VCaP (cell line): ENCODE data around the gene HSPA1A.

Experiments
- H3K27ac ChIP-seq: fragments of 450-650 bp; 2 replicates; pipeline ENCODE4 v1.5.1; 2017
- TF ChIP-seq, protein P1 (sequence below): fragments of 450-650 bp; conservative IDR thresholded peaks from 2 replicates; pipeline ENCODE4 v1.5.1; 2017; ENCODE audit warnings: mild to moderate bottlenecking, moderate library complexity

The HSPA1A gene

DNA sequence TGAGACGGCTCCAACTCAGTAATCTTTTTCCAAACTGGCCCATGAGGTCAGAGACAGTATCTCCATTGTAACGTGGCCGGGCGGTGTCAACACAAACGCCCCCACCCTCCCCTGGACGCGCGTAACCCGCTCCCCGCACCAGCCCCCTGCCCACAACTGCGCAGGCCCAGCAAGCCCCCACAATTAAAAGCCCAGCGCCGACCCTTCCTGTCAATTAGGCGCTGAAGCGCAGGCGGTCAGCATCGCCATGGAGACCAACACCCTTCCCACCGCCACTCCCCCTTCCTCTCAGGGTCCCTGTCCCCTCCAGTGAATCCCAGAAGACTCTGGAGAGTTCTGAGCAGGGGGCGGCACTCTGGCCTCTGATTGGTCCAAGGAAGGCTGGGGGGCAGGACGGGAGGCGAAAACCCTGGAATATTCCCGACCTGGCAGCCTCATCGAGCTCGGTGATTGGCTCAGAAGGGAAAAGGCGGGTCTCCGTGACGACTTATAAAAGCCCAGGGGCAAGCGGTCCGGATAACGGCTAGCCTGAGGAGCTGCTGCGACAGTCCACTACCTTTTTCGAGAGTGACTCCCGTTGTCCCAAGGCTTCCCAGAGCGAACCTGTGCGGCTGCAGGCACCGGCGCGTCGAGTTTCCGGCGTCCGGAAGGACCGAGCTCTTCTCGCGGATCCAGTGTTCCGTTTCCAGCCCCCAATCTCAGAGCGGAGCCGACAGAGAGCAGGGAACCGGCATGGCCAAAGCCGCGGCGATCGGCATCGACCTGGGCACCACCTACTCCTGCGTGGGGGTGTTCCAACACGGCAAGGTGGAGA, at the start of gene HSPA1A, which contains the start of gene HSPA1L:
Gene HSPA1A, plus strand, starts transcription at position 519 of the 814 bp plus-strand sequence. Its CDS starts 214 bp downstream, at position 733.
Gene HSPA1L, minus strand, starts transcription at position 259 of the 814 bp plus-strand sequence. CDS start 3,311 bp downstream, outside the sequence.
- peak within 1 kb of the TSS; percentile 73 for H3K27ac ChIP-seq
- TF ChIP-seq, protein P1, sequence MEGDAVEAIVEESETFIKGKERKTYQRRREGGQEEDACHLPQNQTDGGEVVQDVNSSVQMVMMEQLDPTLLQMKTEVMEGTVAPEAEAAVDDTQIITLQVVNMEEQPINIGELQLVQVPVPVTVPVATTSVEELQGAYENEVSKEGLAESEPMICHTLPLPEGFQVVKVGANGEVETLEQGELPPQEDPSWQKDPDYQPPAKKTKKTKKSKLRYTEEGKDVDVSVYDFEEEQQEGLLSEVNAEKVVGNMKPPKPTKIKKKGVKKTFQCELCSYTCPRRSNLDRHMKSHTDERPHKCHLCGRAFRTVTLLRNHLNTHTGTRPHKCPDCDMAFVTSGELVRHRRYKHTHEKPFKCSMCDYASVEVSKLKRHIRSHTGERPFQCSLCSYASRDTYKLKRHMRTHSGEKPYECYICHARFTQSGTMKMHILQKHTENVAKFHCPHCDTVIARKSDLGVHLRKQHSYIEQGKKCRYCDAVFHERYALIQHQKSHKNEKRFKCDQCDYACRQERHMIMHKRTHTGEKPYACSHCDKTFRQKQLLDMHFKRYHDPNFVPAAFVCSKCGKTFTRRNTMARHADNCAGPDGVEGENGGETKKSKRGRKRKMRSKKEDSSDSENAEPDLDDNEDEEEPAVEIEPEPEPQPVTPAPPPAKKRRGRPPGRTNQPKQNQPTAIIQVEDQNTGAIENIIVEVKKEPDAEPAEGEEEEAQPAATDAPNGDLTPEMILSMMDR, result no peak

- H3K27ac ChIP-seq, result no peak overlapping the region
- TF ChIP-seq, protein P1, result no peak
Observed at GRCh38 chr6:31765559-31765909, 49.8 kb upstream of the HSPA1A start.

GRCh38 chr6:31765910-31766794, 49.2 kb upstream of the HSPA1A start:
- TF ChIP-seq, protein P1, result no peak
- no peak overlapping the region for H3K27ac ChIP-seq

- H3K27ac ChIP-seq, result no peak overlapping the region
- TF ChIP-seq, protein P1, result no peak
Observed at GRCh38 chr6:31767096-31767645, 48.2 kb upstream of the HSPA1A start.

DNA sequence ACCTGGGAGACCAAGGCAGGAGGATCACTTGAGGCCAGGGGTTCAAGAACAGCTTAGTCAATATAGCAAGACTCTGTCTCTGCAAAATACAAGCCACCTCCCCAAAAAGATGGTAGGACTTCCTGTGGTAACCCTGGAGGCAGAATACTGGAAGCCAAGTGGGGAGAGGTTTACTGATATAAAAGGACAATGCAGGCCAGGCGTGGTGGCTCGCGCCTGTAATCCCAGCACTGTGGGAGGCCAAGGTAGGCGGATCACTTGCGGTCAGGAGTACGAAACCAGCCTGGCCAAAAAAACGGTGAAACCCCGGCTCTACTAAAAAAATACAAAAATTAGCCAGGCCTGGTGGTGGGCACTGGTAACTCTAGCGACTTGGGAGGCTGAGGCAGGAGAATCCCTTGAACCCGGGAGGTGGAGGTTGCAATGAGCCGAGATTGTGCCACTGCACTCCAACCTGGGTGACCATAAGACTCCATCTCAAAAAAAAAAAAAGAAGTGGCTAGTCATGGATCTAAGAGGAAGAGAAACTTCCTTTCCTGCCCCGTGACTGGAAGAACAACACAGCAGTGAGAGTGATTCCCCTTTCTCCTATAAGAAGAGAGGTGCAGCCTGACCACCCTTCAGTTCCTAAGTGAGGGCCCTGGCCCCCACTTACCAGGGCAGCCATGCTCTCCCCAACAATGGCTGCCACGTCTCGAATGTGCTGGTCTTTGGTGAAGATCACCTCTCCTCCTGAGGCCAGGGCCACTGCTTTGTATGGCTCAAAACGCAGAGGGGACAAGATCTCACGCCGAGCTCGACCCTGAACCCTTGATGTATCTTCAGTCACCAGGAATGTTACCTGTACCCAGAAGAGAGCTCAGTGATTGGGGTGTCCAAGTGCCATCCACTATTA, 46.7 kb upstream of the HSPA1A start:
- H3K27ac ChIP-seq, result no peak overlapping the region
- TF ChIP-seq, protein P1, result no peak

DNA sequence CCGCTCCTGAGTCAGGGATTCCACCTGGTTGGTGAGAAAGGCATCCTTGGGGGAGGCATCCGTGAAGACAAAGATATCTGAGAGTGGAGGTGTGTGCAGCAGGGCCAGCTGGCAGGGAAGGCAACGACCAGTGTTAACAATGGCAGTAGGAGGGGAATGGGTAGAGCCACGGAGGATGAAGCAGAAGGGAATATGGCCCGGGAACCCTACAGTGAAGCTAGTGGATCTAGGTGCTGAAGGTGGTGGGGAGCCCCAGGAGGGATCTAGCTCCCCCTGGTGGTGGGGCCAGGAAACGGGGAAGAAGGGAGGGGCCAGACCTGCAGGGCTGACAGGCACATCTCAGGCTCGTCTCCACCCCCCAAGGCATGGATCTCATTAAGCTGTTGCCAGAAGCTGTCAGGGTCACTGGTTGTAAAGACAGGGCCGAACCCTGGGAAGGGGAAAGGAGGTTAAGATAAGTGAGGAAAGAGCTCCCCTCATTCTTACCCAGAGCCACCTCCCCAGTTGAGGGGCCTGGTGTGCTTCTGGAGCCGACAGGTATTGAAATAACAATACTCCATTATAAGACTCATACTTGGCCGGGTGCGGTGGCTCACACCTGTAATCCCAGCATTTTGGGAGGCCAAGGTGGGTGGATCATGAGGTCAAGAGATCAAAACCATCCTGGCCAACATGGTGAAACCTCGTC, 45.5 kb upstream of the HSPA1A start:
- TF ChIP-seq, protein P1, result peak; percentile 86
- H3K27ac ChIP-seq, result no peak overlapping the region
